HCT116 (cell line): ENCODE results near the gene CAMSAP3.

Source experiments
- EZH2phosphoT487 ChIP-seq: fragments of 200-600 bp; IDR thresholded peaks from 2 replicates; pipeline ENCODE4 v1.6.1; 2018; ENCODE audit warnings: antibody characterized with exemption, borderline replicate concordance
- TF ChIP-seq, protein P1 (sequence below), 3 experiments: fragments of 200-600 bp in 1 of 3; sonication (generic) in 1 of 3; IDR thresholded peaks in 2 of 3; conservative IDR thresholded peaks in 1 of 3; 2 replicates each; pipeline ENCODE4 v1.5.1; 2012 to 2017; ENCODE audit warnings: low read depth in 2 of 3, low read length in 2 of 3, antibody characterized with exemption in 1 of 3, borderline replicate concordance in 1 of 3, control low read depth in 1 of 3, mild to moderate bottlenecking in 1 of 3, mixed read lengths in 1 of 3, mixed run types in 1 of 3, moderate library complexity in 1 of 3; ENCODE audit not compliant: insufficient read depth in 1 of 3

DNA sequence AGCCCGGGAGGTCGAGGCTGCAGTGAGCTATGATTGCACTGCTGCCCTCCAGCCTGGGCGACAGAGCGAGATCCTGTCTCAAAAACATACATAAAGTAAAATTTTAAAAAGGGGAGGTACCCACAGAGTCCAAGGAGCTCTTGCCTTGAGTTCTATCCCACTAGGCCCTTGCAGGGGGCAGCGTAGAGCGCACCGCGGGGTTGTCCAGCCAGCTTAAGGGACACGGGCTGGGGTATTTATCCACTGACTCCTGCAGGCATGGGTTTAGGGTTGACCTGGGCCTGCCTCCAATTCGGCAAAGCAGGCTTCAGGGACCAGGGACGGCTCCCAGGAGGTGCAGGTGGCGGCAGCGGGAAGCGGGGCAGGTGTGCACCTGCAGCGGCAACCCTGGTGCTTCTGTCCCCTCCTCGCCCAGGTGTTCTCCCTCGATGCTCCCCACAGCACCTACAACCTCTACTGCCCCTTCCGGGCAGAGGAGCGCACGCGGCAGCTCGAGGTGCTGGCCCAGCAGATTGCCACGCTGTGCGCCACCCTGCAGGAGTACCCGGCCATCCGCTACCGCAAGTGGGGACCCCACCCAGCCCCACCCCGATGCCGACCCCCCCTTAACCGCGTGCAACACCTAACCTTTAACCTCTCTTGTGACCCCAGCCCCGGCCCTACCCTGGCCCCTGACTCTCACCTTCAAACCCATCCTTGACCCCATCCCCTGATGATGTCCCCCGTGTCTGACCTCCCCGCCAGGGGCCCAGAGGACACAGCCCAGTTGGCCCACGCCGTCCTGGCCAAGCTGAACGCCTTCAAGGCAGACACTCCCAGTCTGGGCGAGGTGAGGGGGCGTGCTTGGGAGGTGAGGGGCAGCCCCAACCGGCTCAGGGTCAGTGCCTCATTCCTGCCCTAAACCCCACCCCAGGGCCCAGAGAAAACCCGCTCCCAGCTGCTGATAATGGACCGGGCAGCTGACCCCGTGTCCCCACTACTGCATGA, 45.9 kb downstream of the CAMSAP3 start:
- TF ChIP-seq EZH2phosphoT487: no peak
- TF ChIP-seq, protein P1, sequence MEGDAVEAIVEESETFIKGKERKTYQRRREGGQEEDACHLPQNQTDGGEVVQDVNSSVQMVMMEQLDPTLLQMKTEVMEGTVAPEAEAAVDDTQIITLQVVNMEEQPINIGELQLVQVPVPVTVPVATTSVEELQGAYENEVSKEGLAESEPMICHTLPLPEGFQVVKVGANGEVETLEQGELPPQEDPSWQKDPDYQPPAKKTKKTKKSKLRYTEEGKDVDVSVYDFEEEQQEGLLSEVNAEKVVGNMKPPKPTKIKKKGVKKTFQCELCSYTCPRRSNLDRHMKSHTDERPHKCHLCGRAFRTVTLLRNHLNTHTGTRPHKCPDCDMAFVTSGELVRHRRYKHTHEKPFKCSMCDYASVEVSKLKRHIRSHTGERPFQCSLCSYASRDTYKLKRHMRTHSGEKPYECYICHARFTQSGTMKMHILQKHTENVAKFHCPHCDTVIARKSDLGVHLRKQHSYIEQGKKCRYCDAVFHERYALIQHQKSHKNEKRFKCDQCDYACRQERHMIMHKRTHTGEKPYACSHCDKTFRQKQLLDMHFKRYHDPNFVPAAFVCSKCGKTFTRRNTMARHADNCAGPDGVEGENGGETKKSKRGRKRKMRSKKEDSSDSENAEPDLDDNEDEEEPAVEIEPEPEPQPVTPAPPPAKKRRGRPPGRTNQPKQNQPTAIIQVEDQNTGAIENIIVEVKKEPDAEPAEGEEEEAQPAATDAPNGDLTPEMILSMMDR (IDR thresholded peaks at IDR 0.05 in 2 of 3, conservative IDR thresholded peaks at IDR 0.05 in 1 of 3; ENCODE audit: borderline replicate concordance in 1 of 3, insufficient read depth in 1 of 3, low read depth in 2 of 3, low read length in 2 of 3): peak in 2 of 3 experiments; percentile 22 to 42; a peak in 4 of 6 replicates
